Activated T-cell treated with anti-CD3 and anti-CD28 coated beads for 48 hours (primary cell): ENCODE data around the gene HOXA6.
A peak's percentile ranks its signal among the peaks of the same experiment; 100 is the strongest.

Source experiments
- DNase-seq: peaks from one replicate; pipeline ENCODE4 v3.0.0-alpha.2; 2020; ENCODE audit warnings: low read depth

Gene HOXA6

DNA sequence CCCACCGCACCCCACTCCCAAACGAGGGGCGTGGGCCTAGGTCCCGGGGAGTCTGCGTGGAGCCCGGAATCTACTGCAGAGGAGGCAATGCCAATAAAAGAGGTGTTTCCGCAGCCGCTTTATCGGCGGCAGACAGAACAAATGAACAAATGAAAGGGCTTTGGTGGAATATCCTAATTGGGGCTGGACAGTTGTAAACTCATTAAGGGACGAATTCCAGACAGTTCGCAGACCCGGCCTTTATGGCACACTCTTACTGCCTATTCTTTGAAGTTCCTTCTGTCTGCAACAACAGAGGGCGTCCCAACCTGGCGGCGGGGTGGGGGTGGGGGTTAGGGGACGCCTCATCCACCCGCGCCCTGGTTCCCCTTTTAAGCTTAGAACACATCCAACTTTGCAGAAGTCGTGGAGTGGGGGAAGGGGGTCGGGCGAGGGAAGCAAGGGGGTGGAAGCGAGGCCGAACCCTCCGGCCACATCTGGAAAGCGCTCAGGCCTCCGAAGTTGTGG lies 13.7 kb upstream of the HOXA6 start:
- no peak for DNase-seq

DNA sequence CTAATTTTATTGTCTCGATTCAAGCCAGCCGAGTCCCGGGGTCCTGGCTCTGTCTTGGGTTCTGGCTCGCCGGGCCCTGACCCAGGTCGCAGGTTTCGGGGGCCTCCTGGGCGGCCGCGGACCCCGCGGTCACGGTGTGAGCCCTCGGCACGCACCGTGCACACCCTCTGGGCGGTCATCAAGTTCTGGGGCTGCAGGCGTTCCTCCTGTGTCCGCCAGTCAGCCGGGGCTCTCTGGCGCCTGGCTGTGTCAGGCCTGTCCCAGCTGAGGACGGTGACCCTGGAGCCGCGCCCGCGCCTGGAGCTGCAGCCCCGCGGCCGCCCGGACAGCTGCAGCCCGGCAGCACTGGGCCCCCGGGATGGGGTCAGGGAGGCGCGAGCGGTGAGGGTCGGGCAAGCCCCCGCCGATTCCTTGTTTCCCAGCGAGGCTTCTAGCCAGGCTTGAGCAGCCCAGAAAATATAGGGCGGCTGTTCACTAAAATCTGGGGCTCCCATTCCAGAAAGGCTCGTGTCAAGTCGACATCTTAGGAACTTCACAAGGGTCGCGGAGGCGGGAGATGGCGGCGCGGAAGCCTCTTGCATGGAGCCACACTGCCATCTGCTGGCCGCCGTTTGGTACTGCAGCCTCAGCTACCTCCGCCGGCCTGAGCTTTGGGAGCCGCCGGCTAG lies 13.1 kb upstream of the HOXA6 start:
- DNase-seq: peak; percentile 76

DNA sequence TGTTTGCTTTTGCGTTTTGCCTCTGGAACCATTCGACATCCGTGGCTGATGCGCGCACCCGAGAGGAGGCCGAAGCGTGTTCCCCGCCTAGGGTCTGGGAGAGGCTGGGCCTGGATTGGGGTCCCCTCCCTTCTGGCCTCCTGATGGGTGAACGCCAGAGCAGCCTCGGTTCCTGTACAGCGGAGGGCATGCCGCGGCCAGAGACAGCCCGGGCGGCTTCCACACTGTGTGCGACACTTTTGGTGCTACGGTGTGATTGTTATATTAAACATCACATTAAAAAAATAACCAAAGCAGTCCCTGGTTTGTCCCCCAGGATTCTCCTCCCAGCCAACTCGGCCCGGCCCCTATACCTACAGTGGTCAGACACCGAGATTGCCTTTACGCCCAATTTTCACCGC lies 12.6 kb upstream of the HOXA6 start:
- no peak for DNase-seq

DNA sequence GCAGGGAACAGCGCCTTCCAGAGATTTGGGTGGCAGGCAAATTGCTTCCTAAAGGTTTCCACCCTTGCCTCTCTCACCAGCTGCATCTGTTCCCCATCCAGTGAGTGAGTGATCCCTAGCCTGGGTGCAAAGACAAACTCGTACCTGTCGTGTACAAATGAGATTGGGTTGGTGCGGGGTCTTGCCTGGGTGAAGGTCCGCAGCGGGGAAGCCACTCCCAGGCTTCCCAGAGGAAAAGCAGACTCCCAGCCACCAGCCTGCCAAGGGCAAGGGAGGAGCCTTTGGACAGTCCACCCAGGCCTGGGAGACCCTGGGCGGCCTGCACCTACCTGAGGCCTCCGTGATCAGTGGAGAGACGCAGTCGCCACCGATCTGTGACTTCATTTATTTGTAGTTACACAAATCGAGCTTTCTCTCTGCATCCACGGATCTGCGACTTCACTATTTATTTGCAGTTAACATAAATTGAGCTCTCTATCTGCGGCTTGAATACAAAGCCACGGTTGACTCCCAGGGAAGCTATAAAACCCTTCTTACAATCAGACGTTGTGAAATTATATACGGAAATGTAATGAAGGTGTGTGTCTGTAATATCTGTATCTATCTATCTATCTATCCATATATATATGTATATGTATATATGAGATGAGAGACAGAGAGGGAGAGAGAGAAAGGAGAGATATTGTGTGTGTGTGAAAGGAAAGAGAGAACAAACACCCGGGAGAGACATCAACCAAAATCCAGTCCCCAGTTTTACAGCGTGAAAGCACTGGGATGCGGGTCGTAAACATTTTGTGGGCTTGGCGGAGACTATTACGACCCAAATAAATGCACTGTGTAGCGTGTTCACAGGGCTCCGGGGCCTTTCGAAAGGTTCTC lies 11.9 kb upstream of the HOXA6 start:
- no peak for DNase-seq

GRCh38 chr7:27158436-27159265 lies 11.1 kb upstream of the HOXA6 start:
- DNase-seq: no peak

DNA sequence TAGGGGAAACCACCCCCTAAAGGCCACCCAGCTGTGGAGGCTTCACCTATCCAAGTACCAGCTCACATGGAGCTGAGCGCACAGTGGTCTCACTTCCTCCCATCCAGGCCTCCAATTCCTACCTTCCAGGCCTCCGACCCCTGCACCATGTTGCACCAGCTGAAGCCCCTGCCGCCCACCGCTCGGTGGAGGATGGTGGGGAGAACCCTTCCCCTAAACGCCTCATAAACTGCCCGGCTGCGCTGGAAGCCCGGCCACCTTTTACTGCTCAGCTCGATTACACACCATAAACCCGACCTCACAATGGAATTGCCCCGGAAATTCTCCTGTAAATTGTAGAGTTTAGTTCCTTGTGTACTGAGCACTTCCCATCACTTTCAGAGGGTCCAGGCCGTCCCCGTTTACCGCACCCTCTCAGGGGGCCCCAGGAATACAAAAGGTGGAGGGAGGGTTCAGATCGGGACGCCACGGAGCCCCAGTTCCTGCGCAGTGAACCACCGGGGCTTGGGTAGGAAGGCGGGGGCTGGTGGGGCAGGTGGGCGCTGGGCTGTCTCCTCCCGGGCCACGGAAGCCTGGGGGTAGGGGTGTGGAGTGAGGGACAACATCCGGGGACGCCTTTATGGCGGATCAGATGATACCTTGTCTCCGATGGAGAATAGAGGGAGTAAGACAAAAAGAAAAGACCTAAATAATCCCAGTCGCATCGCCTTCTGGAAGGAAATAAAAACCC lies 10.3 kb upstream of the HOXA6 start:
- no peak for DNase-seq

DNA sequence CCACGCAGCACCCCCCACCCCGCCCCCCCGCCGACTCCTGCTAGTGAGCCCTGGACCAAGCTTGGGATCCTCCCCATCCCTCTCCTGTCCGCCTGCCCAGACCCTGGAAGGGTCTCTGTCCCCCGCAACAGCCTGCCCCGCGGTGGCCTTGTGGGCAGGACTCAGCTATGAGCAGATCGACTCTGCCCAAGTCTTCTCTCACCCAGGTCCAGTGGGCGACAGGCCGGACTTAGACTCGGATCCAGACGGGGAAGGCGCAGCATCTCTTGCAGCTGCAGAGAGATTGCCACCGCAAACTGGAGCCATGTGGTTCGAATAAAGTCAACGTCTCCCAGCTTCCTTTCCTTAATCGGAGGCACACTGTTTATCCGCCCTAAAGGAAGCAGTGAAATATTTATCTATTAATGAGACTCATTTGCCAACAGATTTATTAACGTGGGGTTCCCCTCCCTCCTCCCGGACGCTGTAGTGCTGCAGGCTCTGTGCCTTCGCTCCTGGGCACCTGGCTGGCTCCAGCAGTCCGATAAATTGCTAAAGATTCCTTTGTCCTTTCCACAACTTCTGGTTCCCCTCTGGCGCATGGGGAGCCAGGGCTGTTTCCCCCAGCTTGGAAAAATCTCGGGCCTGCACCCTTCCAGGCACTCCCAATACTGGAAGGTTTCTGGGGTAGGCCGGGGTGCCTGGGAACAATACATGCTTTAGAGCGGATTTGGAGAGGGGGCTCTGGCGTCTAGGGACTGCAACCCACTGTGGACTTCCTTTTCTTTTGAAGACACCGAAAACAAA lies 9.5 kb upstream of the HOXA6 start:
- no peak for DNase-seq

DNA sequence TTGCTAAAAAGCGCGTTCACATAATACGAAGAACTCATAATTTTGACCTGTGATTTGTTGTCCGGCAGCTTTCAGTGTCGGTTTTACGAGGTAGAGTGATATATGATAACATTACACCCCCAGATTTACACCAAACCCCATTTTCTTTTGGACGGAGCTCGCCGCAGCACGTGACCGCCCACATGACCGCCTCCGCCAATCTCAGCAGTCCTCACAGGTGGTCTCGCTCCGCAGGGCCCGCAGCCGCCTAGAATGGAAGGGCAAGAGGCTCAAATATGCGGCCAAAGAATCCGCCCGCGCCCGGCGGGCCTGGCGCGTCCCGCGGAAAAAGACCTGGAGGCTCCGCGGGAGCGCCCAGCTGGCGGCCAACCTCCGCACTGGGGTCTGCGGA lies 8.9 kb upstream of the HOXA6 start, which contains the start of gene HOXA7:
TSS of gene HOXA7 (minus strand) at position 168 of the 391 bp plus-strand sequence. CDS start at position 38, 130 bp downstream.
- no peak for DNase-seq

DNA sequence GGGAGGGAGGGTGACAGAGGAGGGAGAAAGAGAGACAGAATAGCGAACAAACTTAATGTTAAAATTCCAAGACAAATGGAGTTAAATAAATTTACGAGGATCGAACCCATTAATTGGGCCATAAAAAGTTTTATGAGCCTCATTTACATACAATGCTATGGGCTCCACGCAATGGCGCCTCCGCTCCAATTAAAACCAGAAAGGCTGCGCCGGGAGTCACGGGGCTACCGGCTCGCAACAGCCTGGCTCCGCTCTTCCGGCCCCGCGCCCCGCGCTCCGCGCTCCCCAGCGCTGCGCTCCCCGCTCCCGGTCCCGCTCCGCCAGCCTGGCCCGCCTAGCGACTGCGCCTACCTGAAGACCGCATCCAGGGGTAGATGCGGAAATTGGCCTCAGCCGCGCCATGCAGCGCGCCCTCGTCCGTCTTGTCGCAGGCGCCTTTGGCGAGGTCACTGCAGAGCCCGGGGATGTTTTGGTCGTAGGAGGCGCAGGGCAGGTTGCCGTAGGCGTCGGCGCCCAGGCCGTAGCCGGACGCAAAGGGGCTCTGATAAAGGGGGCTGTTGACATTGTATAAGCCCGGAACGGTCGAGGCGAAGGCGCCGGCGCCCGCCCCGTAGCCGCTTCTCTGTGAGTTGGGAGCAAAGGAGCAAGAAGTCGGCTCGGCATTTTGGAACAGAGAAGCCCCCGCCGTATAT lies 8.4 kb upstream of the HOXA6 start:
- DNase-seq: no peak

DNA sequence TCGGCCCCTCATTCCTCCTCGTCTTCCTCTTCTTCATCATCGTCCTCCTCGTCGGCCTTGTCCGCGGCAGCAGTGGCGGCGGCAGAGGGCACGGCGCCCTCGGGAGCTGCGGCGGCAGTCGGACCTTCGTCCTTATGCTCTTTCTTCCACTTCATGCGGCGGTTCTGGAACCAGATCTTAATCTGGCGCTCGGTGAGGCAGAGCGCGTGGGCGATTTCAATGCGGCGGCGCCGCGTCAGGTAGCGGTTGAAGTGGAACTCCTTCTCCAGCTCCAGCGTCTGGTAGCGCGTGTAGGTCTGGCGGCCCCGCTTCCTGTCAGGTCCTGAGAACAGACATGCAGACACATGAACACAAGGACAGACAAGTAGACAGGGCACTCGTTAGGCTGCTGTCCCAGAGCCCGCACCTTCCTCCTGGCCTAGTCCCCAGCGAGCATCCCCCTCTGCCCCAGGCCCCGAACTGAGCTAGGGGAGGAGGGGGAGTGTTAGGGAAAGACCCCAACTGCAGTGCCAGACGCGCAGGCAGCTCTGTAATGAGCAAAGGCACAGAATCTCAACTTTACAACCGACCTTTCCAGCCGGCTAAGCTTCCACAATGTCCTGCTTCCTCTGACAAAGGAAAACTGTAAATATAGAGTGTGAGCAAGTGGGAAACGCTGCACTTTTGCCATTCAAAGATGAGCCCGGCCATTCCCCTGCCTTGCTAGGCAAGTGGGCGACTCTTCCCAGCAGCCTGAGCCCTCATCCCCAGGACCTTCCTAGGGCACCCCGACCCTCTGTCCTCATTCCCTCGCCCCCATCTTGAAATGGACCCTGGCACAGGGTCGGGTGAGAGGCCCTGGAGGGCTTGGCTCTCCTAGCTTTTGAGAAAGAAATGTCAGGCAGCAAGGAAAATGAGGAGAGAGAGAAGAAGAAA lies 7.6 kb upstream of the HOXA6 start:
- no peak for DNase-seq

- DNase-seq: no peak
These were observed 6.8 kb upstream of the HOXA6 start for GRCh38 chr7:27154369-27154768.

GRCh38 chr7:27153526-27153925 lies 6.0 kb upstream of the HOXA6 start:
- DNase-seq: no peak

DNA sequence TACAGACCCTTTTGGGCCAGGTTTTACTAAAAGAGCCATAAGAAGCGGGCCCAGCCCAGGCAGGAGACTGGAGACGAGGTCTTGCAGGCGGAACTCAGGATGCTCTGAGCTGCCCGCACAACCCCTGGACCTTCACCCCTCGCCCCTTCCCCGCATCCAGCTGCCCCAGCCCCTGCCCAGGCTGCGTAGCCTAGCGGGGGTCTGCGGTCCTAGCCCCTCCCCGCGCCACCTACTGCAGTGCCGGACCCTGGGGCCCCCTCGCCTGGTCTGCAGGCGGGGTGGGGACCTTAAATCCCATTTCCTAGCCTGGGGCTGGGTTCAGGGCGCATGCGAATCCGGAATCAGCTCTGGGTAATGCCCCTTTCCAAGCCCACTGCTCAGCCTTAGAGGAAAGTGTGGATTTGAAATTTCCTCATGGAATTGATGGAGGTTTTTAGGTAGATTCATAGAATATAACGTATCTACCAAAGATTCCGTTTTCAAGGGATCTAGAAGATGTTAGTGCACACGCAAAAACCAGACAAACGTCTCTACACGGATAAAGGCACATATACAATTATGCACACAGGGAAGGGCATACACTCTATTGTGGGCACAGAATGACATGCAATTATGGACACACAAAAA lies 5.4 kb upstream of the HOXA6 start:
- no peak for DNase-seq

- DNase-seq: no peak
These were observed 4.6 kb upstream of the HOXA6 start, which contains the start of gene HOXA3 for GRCh38 chr7:27151931-27152815. Gene HOXA3, minus strand, starts transcription at chr7:27152583. Its CDS starts 41,943 bp downstream, at chr7:27110640.

DNA sequence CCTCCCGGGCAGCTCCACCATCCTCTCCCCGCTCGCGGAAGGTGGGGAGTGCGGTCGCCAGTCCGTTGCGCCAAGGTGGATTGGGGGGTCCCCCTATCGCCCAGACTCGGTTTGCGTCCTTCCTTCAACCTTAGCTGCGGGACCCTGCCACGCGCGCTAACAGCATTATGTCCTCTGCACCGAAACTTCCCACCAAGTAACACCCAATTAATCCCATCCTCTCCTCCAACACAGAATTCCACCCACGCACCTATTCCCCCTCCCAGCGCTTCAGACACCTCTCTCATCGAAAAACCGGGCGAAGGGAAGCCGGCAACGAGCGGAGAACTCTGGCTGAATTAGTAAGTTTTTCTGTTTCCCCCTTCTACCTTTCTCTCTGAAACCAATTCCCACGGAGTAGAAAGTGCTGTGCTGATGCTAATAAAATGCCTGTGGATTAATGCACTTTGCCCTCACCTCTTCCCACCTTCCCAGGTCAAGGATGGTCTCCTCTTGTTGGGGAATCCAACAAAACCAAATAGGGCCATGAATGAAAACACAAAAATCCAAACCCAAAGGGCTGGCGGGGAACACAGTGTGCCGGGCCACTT lies 3.9 kb upstream of the HOXA6 start:
- DNase-seq: no peak

DNA sequence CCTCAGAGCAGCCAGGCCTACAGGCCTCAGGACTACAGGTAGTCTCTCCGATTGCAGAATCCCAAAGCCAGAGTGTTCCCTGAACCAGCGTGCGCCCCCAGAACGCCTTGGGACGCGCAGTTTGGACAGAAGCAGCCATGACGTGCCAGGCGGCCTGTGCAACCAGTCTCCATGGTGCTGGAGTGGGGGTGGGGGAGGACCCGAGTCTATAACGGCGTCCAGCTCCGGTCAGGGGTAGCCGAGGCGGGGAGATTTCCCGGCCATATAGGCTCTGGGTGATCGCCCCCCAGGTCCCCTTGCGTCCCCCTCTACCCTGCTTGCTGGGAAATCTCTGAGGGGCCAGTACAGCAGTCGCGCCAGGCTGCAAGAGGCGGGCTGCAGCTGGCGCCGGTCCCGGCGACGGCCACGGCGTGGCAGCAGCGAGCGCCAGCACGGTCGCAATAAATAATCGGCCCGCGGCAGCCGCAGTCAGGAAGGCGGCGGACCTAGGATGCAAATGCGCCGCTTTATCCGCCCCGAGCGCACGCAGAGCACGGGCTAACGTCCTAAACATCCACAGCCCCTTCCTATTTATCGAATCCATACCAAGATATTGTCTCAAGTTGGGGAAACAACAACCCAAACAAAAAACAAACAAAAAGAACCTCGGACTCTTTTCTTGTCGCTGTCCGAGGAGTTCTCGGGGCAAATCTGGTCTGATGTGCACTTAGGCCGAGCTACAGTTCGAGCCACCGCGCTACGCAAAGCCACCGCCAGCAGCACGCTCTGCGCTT lies 3.2 kb upstream of the HOXA6 start:
- peak; percentile 69 for DNase-seq
